Stimulated activated naive CD8-positive, alpha-beta T cell treated with anti-CD3 and anti-CD28 coated beads, Interleukin-15, Interleukin-2, amounts not matched to agents 100 U/mL and 50 U/mL, for 24 hours (primary cell): ENCODE measurements around the gene PTPRJ.

Experiments
- ATAC-seq: fragments of 150-1000 bp; cut with Tn5 transposase; one replicate; pipeline ENCODE4 v1.10.0; 2021
- DNase-seq: peaks from one replicate; pipeline ENCODE4 v3.0.0; 2021

PTPRJ gene

DNA sequence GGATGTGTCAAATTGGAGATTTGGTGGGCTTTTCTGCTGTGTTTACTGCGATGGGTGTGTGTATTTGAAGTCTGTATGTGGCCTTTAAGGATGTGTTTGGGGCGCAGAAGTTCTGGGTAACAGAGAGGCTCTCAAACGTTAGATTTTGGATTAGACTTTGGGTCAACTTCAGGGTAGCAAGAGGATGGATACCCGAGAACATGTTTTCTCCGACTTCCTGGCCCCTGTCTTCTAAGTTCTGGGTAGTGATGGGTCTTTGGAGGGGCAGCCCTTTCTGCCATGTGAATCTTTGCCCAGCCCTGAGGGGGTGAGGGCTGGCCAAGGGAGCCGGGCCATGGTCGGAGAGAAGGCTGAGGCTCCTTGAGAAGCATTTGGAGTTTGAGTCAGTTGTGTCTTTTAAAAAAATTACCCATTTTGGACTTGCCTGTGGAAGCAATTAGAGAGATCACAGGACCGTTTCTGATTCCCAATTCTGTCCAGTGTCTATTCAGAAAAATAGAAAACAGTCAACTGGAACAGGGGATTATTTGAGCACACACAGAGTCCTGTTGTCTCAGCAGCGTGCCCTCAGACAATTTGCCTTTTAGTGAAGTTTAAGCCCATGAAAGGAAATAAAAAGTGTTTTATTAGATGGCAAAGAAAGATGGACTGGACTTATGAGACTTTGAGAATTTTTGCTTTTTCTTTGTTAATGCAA lies 114.4 kb downstream of the PTPRJ start:
- ATAC-seq (no peak), DNase-seq (no peak)

DNA sequence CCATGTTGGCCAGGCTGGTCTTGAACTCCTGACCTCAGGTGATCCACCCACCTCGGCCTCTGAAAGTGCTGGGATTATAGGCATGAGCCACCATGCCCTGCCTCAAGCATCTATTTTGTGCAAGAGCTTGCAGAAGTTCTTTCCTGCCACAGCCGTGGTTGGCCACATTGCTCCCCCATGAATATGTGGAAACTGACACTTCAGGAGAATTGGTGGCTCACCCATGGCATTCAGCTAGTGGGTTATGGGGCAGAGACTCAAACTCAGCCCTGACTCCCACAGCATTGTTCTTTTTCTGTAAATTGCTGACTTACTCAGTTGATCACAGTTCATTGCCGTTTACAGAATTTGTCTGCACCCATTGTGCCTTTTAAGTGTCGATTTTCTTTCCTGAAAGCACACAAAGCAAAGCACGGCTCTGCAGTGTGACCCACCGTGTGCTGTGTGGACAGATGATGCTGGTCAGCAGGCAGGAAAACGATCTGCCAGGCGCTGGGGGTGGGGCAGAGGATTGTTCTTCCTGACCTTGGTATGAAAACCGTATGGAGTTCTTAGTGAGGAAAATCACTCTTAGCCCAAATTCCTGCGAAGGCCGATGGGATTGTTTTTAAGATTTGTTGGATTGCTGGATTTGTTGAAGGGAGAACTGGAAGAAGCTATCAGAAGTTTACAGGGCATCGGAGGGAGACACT lies 115.6 kb downstream of the PTPRJ start:
- no peak for DNase-seq
- ATAC-seq, result no peak

DNA sequence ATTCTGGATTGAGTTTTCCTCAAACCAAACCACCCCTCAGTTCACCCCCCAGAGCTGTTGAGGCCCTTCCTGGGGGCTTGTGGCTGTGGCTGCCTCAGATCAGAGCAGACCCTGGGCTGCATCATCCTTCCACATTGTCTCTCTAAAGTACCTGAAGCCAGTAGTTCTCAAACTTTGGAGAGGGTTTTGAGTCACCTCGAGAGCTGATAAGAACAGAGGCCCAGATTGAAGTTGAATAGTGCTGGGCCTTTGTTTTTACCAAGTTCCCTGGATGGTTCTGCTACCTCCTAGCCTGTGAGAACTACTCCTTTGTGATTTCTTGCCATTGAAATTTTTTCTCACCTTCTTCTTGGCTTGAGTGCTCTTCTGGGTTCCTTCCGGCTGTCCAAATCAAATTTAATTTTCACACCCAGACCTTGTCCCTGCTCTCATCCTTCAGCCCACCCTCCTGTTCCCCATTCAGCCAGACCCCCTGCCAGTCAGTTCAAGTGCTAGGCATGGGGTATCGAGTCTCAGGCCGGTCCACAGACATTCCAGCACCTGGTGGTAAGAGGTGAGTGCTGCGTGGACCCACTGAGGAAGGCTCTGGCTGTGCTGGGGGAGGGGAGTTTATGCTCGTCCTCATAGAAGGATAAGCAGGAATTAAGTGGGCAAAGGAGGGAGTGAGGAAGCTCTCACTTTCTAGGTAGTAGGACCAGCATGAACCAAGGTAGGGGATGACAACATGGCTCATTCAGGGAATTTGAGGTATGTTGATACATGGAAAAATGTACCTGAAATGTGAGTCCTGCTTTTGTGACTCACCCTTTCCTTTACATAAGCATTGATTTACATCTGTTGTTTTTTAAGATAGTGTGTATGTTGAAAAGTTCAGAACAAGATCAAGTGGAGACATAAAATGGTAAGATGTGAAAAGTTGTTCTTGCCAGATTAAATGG lies 116.5 kb downstream of the PTPRJ start:
- peak; percentile 73 for ATAC-seq

DNA sequence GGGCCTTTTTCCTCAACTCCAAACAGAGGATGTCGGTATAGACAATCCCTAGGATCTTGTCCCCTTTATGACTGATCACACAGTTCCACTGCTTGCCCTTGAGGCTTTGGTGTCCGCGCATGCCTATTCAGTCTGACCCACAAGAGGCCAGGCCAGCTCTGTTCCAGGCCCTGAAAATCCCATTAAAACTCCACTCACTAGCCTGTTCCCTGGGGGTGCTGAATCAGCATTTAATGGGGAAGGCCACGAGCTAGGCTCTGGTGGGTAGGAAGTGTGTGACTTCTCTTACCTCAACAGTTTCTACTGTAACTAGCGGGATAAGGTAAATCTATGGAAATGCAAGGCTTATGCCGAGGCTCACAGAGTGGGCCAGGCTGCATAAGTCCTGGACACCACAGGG lies 117.7 kb downstream of the PTPRJ start:
- ATAC-seq (no peak), DNase-seq (no peak)

More for the DNA sequence above, 116.5 kb downstream of the PTPRJ start:
- DNase-seq, result no peak

DNA sequence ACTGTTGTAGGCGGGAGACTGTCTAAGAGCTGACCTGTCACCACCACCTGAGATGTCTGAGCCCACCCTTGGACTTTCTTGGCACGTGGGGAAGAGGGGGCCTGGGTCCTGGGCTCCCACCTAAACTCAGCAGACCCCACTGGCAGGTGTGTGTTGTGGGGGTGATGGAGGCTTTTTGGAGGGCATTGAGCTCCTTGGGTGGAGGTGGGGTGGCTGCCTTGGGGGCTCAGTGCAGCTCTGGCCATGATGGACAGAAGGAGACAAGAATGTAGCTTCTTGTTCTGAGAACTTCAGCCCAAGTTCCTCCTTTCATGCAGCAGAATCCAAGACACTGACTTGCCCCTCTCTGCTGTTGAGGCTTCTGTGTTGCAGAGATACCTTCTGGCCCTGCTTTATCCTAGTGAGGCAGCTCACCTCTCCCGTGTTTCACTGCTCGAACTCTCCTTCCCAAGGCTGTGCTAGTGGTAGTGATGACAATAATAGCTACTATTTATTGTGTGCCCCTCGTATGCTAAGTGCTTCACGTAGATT lies 119.6 kb downstream of the PTPRJ start:
- DNase-seq (no peak), ATAC-seq (no peak)

DNA sequence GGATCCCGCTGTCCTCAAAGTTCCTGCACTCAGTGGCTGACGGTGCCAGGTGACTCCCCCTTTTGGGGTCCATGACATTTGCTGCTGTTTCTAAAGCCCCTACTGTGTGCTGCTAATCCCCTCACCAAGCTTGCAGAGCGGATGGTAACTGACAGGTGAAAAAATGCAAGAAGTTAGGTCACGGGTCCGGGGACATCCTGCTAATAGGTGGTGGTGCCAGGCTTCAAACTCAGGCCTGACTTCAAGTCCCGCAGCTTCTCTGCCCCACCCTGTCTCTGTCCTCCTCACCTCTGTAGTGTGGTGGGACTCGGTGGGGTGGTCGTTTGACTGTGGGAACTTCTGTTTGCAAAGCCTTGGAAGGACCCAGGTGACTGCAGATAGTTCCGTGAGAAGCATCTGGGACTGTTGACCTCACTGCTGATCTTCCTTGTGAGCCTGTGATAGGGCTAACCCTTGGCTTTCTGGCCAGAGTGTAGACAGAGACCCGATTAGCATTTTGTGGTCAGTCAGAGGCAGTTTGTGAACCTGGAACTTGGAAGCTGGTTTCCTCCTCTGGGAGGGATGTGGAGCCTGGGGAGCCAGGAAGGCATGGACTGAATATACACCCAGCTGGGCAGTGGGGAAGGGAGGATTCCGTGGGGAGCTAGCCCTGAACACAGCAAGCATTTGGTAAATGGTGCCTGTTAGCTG lies 120.8 kb downstream of the PTPRJ start:
- ATAC-seq (no peak), DNase-seq (no peak)

DNA sequence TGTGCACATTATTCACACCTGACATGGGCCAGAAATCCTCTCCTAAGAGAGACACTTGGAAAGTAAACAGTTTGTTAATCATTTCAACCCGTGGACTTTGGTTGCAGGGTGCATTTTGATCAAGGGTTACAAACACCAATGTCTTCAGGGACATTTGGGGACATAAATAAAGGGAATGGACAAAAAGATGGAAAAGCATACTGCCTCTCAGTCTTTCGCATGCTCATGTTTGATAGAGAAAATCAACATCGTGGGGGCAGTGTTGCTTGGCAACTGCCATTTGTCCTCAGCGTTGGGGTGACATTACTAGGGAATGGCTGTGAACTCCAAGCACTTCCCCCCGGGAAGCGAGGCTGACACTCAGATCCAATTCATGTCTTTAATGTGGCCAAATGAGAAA lies 121.6 kb downstream of the PTPRJ start:
- DNase-seq, result no peak

DNA sequence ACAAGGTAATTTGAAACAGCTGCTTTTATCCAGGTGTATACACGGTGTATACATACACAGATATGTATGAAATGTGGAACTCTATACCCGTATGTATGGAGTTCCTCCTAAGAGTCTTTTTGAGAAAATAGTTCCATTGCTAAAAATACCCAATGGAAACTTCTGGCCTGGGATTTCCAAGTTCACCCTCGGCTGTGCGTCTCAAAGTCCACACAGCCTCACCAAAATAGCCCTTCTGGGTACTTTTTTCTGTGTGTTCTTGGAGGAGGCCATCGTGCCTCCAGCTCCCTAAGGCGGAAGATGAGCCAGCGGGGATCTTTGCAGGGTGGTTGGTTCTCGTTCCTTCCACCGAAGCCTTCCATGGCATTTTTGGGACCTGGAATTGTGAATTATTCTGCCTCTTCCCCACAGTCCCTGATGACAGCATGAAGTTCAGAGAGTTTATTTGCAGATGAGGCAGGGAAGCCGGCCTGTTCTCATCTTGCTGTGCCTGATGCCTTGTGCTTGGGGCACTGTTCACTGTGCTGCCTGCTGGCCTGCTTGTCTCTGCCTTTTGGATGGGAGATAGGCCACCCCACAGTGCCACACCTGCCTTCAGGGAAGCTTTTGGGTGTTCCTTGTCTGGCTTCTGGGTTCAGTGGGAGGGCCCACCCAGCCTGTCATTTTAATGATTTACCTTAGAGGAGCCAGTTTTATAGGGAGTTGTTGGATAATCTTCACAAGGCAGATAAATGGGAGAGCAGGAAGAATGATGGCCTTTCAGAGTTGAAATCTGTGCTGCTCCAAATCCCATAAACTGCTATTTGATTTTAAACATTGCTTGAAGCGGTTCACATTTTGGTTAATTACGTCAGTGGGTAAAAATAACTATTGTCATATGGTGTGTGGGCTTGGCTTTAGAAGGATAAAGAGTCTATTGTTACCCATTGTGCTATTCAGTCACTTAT lies 123.5 kb downstream of the PTPRJ start:
- ATAC-seq (no peak), DNase-seq (no peak)

More for the DNA sequence above, 121.6 kb downstream of the PTPRJ start:
- no peak for ATAC-seq

DNA sequence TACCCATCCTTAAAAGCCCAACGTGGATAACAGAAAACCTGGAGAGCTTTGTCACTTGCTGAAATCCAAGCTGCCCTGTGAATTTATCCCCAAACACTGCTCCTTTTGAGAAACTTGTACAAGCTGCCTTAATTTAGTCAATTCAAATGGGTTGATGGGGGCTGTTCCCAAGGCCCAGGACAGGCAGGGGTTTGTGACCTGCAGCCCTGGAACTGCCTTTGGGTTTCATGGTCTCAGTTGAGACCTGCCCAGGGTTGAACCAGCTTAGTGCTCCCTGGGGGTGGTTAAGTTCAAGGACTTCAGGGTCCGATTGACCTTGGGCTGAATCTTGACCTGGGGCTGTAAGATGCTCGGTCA lies 124.2 kb downstream of the PTPRJ start:
- DNase-seq (no peak), ATAC-seq (no peak)

DNA sequence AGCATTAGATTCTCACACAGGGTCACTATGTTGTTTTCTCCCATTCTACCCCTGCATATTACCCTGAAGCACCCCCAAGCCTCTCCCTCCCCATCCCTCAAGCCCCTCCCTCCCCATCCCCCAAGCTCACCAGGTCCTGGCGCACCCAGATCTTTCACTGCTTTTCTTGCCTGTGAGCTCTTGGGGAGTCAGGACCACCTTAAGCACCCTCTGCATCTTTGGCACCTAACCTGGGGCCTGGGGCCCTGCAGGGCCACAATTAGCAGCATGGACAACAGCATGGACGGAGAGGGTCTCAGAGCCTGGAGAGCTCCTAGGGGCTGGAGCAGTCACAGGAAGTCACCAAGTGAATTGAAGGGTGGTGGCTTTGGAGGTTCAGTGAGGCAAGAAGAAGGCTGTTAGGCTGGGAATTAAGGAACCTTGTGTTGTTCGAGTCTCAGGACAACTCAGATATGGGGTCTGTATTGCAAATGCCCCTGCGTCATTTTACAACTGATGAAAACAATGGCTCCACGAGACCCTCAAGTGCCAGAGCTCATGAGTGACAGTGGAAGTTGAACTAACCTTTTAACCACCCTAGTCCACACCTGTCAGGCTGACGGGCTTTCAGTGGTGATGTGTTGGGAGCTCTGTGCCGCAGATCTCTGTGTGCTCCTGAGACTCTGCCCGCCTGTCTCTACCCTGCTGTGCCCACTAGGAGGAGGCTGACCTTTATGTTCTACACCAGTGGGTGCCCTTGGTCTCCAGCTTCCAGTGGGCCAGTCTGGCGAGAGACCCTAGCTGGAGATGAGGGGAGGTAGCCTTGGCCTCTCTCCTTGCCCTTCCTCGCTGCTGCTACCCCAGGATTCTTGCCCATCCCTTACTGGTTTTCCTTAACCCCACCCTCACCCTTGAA lies 125.0 kb downstream of the PTPRJ start:
- ATAC-seq, result no peak
- DNase-seq, result no peak

DNA sequence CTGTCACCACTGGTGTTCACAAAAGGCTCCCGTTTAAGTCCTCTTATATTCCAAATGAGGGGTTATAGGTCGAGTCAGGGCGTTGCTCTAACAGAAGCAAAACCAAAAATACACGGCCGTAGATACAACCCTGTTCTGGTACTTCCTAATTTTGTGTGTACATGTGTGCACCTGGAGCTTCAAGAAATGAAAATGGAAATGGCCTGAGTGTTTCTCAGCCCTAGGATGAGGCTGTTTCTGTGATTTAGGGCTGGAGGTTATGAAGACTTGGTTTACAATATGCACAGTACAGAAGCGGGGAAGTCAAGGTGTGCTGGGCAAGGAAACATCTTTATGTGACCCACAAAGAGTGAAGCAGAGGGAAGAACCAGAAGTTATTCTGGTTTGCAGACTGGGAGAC lies 125.8 kb downstream of the PTPRJ start:
- DNase-seq (no peak), ATAC-seq (no peak)

DNA sequence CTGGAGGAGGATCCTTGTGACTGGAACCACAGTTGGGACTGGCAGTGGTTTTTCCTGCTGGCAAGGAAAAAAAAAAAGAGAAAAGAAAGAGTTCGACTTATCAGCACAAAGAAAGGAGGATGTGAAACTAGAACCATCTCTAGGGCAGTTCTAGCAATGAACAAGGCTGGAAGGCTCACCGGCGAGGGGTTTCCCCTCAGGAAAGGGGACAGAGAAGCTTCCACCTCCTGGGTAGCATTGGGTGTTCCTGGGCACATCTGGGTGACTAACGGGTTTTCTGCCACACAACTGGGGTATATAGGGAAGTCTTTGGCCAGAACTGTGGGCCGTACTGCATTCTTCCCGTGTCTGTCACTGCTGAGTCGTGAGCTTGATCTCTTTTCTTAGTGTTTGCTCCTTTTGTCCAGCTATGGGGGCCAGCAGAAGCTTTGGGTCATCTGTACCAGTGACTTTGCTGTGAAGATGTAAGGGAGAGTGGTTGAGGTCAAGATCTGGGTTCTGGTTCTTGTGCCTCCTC lies 126.9 kb downstream of the PTPRJ start:
- peak; percentile 85 for ATAC-seq
- peak; percentile 73 for DNase-seq

DNA sequence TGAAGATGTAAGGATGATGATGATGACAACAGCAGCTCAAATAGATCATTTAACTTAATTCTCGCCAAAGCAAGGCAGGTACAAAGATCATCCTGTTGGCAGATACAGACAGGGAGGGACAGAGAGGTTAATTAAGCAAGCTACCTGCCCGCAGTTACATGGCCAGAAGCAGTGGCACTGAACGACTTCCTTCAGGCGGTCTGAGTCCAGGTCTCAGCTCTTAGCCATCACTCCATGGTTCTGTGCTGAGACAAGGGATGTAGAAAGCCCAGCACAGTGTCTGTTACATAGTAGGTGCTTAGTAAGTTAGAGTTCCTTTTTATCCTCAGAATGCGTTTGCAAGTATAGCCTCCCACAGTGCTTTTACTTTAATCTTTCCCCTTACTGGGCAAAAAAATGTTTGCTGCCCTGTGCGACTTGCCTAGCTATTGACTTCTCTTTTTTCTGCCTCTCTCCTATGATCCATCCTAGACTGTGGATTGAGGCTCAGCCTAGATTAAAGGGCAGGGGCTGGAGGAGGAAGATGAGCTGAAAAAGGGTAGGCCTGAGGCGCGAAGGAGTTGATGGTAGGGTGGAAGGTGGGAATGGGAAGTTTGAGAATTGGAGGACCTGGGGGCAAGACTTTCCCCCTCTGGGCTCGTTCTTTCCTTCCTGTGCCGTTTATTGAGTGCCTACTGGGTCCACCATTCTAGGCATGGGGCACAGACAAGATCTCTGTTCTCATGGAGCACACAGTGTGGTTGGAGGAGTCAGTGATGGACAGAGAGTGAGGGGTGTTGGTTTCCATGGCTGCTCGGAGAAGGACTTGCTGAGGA lies 128.1 kb downstream of the PTPRJ start:
- ATAC-seq (peak; percentile 12), DNase-seq (no peak)

DNA sequence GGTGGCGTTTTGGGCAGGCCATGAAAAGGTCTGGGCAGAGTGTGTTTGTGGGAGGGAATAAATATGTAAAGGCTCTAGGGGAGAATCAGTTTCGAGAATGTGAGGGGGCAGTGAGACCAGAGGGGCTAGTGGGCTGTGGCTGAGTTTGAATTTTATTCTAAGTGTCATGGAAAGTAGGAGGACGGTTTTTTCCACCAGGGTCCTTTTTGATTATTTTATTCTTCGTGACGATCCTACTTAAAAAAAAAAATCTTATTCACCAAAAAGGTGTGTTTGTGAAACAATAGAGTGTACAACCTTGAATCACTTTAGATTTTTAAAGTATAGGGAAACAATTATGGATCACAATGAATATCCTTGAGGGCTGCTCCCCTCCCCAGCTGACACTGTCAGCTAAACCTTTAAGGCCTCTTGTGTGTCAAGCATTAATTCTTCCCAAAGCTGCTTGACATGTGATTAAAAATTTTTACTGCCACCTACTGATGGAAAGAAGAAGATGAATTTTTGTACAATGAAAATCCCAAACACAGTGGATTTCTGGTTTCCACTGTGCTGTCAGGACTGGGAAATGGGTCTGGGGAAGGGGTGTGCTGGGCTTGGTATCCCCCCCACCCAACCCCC lies 128.8 kb downstream of the PTPRJ start:
- DNase-seq (no peak), ATAC-seq (peak; percentile 15)

DNA sequence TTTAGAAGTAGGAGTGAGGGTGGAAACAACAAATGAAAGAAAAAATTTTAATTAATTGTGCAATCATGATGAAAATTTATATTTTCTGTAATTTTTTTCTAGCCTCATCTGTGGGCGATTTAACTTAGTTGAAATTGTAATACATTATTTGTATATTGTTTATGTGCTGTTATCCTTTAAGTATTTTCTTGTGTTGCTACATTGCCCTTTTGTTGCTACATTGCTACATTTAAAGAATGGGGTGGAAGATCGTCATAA lies 130.1 kb downstream of the PTPRJ start:
- ATAC-seq, result no peak
- DNase-seq, result no peak

DNA sequence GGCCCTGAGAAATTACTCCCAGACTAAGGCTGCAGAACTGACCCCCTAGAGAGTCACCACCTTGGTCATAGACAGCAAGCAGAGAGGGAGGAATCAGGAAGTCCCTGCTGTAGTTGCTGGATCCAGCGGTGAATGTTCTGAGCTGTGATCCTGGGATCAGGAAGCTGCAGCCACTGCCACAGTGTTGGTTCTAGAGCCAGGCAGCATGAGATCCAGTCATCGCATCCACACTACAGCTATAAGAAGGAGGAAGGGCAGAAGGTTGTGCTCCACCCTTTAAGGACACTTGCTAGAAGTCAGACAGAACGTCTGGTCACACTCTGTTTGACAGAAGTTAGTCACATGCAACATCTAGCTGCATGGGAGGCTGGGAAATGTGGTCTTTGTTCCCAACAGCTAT lies 131.5 kb downstream of the PTPRJ start:
- no peak for DNase-seq
- ATAC-seq, result no peak

DNA sequence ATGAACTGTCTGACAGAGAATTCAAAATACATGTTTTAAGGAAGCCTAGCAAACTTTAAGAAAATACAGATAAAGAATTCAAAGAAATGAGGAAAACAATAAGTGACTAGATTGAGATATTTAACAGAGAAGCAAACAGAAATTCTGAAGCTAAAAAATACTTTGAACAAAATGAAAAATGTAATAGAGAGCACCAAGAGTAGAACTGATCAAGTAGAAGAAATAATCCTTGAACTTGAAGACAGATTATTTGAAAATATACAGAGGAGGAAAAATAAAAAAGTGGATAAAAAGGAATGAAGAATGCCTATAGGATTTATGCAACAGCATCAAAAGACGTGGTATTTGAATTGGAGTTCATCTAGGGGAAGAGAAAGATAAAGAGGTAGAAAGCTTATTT lies 134.4 kb downstream of the PTPRJ start:
- no peak for ATAC-seq

DNA sequence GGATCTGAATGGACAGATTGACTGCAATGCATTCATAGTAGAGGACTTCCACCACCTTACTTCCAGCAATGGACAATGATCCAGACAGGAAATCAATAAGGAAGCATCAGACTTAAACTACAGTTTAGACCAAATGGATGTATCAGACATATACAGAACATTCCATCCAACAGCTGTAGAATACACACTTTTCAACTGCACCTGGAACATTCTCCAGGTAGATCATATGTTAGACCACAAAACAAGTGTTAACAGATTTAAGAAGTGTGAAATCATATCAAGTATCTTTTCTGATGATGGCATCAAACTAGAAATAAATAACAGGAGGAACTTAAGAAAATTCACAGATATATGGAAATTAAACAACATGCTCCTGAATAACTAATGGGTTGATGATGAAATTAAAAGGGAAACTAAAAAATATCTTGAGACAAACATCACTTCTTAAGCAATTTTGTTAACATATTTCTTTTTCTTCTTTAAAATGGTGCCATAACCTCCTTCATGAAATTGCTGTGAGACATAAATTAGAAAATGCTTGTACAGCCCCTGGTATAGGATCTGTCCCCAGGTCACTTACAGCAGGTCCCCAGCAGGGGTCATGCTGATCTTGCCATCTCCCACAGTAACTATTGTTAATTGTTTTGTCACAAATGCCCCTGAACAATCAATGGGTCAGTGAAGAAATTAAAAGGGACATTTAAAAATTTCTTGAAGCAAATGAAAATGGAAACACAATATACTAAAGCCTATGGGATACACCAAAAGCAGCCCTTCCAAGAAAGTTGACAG lies 136.3 kb downstream of the PTPRJ start:
- DNase-seq (no peak), ATAC-seq (peak; percentile 49)

More for the DNA sequence above, 134.4 kb downstream of the PTPRJ start:
- DNase-seq, result no peak
